HG02588 (cell line): ENCODE data around the gene GPR35.
"Not testable (repeated sequence)": the region's sequence is repeated elsewhere in the genome, so short reads cannot be mapped to it uniquely, and the experiment has no call there.

Experiments used
- ATAC-seq: cut with Tn5 transposase; IDR thresholded peaks from one replicate; pipeline ENCODE4 v1.9.1; 2021; ENCODE audit warnings: mild to moderate bottlenecking, moderate library complexity; ENCODE audit not compliant: unreplicated experiment

Gene GPR35

DNA sequence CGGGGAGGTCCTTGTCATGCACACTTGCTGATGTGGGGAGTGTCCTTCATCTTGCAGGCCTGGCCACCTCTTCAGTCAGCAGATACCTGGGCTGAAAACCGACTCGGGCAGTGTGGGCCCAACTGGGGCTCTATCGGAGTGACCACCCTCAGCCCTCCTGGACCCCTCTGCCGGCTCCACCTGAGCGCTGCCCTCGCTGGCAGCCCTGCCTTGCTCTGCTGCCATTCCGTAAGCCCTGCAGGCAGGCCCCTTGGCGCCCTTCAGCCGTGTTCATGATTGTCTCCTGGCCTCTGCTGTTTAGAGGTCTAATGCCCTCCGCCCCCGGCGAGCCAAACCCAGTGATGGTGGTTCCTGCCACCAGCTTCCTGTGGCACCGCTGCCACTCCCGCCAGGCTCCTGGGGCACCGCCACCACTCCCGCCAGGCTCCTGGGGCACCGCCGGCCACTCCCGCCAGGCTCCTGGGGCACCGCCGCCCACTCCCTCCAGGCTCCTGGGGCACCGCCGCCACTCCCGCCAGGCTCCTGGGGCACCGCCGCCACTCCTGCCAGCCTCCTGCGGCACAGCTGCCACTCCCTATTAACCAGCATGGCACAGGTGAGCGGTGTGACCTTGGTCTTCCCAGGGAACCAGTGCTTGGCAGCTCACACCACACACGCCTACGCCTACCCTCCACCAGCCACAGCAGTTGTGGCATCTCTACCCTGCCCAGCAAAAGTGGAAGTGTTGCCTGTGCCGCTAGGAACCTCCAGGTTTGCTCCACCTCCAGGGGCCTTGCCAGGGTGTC is 22.8 kb upstream of the GPR35 start:
- no peak for ATAC-seq

- ATAC-seq = no peak
These were observed 22.0 kb upstream of the GPR35 start for GRCh38 chr2:240603081-240603835.

GRCh38 chr2:240603846-240604245 is 21.4 kb upstream of the GPR35 start:
- ATAC-seq = no peak

DNA sequence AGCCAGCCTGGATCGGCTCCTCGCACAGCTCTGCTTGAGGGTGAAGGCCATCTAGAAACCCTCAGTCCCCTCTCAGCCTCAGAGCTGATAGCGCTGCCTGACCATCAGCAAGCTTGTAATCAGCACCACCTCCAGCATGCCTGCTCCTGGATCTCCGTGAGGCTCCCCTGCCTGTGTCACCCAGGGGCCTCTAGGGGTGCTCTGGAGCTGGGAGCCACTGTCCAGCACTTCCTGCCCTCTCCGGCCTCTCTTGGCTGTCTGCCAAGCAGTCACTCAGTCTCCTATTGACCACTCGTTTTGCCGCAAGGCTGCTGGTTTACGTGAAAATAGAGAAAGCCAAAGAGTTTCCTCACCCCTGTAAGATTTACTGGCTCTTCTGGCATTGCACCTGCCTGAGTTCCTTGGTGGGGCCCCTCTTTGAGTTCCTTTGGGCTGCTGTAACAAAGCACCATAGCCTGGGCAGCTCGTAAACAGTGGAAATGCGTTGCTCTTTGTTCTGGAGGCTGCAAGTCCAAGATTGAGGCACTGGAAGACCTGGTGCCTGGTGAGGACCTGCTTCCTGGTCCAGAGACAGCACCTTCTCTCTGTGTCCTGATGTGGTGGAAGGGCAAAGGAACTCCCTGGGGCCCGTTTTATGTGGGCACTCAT is 20.9 kb upstream of the GPR35 start:
- ATAC-seq = no peak

- ATAC-seq = no peak
These were observed 20.2 kb upstream of the GPR35 start for GRCh38 chr2:240604939-240605716.

- no peak for ATAC-seq
These were observed 19.2 kb upstream of the GPR35 start for GRCh38 chr2:240605867-240606743.

DNA sequence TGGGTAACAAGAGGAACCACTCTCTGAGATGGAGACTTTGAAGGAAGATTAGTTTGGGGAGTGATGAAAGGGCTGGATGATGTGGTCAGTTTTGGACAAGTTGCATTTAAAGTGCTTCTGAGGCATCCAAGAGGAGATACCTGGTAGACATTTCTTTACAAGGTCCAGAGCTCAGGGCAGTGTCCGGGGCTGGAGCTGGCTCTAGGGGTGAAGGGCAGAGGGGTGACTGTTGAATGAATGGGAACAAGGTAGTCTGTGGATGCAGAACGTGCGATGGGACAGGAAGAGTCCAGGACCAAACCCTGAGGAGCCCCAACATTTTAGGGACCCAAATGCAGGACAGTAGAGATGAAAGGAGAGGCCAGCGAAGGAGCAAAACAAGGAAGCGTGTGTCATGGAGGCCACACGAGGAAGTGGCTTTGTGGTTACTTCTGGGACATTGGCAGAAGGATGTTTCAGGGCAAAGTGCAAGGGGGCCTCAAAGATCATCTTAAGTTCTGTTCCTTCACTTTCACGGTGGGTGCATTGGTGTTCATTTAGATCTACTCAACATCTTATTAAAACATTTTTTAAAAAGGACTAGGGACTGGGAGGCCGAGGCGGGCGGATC is 13.6 kb upstream of the GPR35 start:
- no peak for ATAC-seq

GRCh38 chr2:240613781-240614180 is 11.5 kb upstream of the GPR35 start:
- no peak for ATAC-seq

DNA sequence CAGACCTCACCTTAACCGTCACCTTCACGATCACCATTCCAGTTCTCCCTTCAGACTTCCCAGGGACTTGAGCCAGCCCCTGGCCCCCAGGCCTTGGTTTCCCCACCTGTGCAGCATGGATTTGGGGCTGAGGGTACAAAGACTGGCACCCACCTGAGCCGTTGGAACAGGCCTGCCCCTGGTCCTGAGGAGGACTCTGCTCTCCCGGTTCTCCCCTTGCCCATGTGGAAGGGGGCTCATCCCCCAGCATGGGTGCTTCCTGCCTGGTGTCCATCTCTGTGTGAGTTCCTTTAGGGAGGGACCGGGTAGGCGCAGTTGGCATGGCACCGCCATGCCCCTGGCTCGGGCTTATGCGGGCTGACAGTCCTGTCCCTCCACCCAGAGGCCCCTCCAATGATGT is 10.9 kb upstream of the GPR35 start:
- no peak for ATAC-seq

- no peak for ATAC-seq
These were observed 9.9 kb upstream of the GPR35 start for GRCh38 chr2:240615396-240615795.

- no peak for ATAC-seq
These were observed 9.3 kb upstream of the GPR35 start for GRCh38 chr2:240615820-240616547.

DNA sequence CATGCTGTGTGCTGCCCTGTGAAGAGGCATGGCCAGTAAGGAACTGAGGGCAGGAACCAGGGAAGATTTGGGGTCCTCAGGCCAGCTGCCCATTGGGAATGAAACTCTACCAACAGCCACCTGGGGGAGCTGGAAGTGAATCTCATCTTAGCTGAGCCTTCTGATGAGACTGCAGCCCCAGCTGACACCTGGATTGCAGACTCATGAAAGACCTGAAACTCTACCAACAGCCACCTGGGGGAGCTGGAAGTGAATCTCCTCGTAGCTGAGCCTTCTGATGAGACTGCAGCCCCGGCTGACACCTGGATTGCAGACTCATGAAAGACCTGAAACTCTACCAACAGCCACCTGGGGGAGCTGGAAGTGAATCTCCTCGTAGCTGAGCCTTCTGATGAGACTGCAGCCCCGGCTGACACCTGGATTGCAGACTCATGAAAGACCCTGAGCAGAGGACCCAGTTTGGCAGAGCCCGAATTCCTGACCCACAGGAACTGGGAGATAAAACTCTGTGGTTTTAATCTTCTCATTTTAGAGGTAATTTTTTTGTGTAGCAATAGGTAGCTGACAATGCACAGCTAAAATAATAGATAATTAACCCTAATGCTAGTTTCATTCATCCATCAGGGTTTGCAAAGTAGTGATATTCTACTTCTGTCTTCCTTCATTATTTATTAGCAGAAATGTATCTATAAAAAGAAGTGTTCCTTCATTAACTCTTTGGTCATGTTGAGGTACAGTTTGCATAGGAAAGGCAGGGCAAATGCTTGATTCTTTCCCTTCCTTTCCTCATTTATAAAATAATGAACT is 8.2 kb upstream of the GPR35 start:
- ATAC-seq = not testable (repeated sequence)

DNA sequence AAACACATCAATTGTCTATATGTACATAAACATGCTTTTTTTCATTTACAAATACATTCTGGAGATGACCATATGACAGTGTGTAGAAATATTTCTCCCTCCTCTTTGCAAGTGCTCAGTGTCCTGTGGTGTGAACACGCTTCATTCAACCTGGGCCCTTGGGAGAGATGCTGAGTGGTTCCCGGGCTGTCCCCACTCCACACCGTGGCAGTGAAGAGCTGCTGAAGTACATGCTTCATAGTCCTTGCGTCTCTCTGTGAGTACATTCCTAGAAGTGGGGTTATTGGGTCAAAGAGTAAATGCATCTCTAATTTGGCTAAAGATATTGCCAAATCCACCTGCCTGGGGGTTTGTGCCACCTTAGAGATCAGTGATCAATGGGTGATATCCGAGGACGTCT is 6.5 kb upstream of the GPR35 start:
- no peak for ATAC-seq

DNA sequence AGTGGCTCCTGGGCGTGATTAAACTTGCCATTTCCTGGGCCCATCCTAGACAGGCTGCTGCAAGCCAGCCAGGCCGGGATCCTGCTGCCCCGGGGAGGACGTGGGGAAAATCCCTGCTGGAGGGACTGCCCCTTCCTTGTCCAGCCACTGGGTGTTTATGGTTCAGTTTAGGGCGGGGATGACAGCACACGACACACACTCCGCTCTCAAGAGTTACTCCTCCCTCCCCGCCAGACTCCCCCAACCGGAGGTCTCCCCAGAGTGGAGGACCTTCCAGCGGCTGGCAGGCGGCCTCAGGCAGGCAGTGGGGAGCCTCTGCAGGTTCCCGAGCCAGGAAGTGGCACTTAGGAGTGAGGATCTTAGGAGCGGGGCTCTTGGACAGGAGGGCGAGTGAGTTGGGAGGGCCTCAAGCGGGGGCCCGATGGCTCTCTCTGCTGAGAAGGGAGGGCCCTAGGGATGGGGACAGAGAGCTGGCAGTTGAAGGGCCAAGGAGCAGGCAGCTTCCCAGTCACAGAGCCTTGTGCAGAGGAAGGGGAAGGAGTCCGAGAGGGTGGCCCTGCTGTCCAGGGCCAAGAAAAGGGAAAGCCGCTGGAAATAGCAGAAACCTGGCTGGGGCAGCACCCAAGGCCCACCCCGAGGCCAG is 5.7 kb upstream of the GPR35 start:
- no peak for ATAC-seq

GRCh38 chr2:240620149-240620731 is 5.0 kb upstream of the GPR35 start:
- no peak for ATAC-seq

DNA sequence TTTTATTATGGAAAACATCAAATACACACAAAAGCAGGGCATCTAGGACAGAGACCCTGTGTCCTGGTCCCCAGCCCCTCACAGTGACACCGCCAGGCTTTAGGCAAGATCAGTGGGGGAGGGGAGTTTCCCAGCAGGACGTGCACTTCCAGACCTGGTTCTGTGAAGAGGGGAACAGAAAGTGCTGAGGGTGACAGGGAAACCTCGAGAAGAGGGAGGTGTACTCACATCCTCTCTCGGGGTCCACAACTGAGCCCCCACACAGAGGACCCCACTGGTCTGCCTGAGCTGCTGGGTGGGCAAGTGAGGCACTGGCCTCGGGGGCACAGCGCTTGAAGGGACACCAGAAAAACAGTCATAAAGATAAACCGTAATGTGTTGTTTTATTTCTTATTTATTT is 4.4 kb upstream of the GPR35 start:
- no peak for ATAC-seq

DNA sequence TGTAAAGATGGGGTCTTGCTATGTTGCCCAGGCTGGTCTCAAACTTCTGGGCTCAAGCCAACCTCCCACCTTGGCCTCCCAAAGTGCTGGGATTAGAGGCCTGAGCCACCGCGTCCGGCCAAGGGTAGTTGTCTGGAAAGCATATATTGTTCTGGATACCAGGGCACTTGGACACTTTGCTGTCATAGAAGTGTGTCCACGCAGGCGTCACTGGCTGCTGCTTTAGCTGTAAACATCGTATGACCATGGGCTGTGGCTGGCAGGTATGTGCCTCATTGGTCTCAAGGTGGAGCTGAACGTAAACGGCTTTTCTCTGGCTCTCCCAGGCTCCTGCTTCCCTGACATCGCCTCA is 3.2 kb upstream of the GPR35 start:
- ATAC-seq = no peak
